Measurements from ENCODE around the gene NCR3LG1. TPM values are rescaled to one million over a fixed set of nuclear protein-coding genes. Genes with fewer than 3 reads are reported as not detected.
A peak's percentile ranks its signal among the peaks of the same experiment; 100 is the strongest.

NCR3LG1 gene
- total and polyA plus RNA-seq, 4 donors, result 0.18 to 0.75 (median 0.38) TPM

DNA sequence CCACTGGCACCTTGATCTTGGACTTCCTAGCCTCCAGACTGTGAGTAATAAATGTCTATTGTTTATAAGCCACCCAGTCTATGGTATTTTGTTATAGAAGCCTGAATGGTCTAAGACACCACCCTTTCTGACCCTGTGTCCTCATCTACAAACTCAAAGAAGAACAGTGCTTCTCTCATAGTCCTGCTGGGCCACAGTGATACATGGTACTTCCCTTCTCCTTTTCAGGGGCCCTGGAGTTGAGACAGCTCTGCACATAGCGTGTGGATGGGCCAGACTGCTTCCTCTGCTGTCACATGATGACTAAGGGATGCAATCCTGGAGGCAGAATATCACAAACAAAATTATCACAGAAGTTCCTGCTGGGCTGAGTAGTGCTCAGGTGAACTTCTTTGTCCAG lies 31.9 kb downstream of the NCR3LG1 start:
- no peak overlapping the region for H3K4me3 ChIP-seq (ENCODE audit: low read depth in 1 of 3, low read length in 3 of 3)
- H3K27ac ChIP-seq (ENCODE audit: low read depth in 1 of 2, low read length in 2 of 2), result no peak overlapping the region
- WGBS, result 87% methylated on average over 1 of the region's 1 CpG
- H3K9me3 ChIP-seq (ENCODE audit: control insufficient read depth in 4 of 4, low read length in 3 of 4), result peaks cover 0 to 8% (median 3%) of the 10 kb centered on the region in 4 donors
- no peaks in the 10 kb centered on the region for H3K27me3 ChIP-seq (ENCODE audit: control insufficient read depth in 4 of 4, insufficient read depth in 4 of 4, low read length in 3 of 4)
- H3K36me3 ChIP-seq (ENCODE audit: control insufficient read depth in 4 of 4, insufficient read depth in 3 of 4, low read depth in 1 of 4, low read length in 3 of 4), result no peaks in the 10 kb centered on the region
- no peak overlapping the region for H3K9ac ChIP-seq (ENCODE audit: low read depth in 1 of 2, low read length in 2 of 2)
- H3K4me1 ChIP-seq (ENCODE audit: control insufficient read depth in 4 of 4, insufficient read depth in 4 of 4, low read length in 3 of 4), result peaks cover 0 to under 1% (median 0%) of the 10 kb centered on the region in 4 donors
- no peak for DNase-seq (ENCODE audit: low spot score)
- no peak for TF ChIP-seq FOXA1 (IDR thresholded peaks at IDR 0.05)
- TF ChIP-seq EGR1 (IDR thresholded peaks at IDR 0.05; ENCODE audit: low read depth in 2 of 2), result no peak
- TF ChIP-seq, protein P1, sequence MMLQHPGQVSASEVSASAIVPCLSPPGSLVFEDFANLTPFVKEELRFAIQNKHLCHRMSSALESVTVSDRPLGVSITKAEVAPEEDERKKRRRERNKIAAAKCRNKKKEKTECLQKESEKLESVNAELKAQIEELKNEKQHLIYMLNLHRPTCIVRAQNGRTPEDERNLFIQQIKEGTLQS (IDR thresholded peaks at IDR 0.05), result no peak
- TF ChIP-seq YY1 (IDR thresholded peaks at IDR 0.05), result no peak
- TF ChIP-seq, protein P2, sequence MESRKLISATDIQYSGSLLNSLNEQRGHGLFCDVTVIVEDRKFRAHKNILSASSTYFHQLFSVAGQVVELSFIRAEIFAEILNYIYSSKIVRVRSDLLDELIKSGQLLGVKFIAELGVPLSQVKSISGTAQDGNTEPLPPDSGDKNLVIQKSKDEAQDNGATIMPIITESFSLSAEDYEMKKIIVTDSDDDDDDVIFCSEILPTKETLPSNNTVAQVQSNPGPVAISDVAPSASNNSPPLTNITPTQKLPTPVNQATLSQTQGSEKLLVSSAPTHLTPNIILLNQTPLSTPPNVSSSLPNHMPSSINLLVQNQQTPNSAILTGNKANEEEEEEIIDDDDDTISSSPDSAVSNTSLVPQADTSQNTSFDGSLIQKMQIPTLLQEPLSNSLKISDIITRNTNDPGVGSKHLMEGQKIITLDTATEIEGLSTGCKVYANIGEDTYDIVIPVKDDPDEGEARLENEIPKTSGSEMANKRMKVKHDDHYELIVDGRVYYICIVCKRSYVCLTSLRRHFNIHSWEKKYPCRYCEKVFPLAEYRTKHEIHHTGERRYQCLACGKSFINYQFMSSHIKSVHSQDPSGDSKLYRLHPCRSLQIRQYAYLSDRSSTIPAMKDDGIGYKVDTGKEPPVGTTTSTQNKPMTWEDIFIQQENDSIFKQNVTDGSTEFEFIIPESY (IDR thresholded peaks at IDR 0.05), result no peak
- no peak for TF ChIP-seq FOXA2 (IDR thresholded peaks at IDR 0.05)
- TF ChIP-seq, protein P3, sequence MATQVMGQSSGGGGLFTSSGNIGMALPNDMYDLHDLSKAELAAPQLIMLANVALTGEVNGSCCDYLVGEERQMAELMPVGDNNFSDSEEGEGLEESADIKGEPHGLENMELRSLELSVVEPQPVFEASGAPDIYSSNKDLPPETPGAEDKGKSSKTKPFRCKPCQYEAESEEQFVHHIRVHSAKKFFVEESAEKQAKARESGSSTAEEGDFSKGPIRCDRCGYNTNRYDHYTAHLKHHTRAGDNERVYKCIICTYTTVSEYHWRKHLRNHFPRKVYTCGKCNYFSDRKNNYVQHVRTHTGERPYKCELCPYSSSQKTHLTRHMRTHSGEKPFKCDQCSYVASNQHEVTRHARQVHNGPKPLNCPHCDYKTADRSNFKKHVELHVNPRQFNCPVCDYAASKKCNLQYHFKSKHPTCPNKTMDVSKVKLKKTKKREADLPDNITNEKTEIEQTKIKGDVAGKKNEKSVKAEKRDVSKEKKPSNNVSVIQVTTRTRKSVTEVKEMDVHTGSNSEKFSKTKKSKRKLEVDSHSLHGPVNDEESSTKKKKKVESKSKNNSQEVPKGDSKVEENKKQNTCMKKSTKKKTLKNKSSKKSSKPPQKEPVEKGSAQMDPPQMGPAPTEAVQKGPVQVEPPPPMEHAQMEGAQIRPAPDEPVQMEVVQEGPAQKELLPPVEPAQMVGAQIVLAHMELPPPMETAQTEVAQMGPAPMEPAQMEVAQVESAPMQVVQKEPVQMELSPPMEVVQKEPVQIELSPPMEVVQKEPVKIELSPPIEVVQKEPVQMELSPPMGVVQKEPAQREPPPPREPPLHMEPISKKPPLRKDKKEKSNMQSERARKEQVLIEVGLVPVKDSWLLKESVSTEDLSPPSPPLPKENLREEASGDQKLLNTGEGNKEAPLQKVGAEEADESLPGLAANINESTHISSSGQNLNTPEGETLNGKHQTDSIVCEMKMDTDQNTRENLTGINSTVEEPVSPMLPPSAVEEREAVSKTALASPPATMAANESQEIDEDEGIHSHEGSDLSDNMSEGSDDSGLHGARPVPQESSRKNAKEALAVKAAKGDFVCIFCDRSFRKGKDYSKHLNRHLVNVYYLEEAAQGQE (IDR thresholded peaks at IDR 0.05), result no peak
- TF ChIP-seq NR2F2 (IDR thresholded peaks at IDR 0.05), result no peak
- no peak for TF ChIP-seq TAF1 (conservative IDR thresholded peaks at IDR 0.05)
- no peak for TF ChIP-seq HNF4A (conservative IDR thresholded peaks at IDR 0.05)
- TF ChIP-seq, protein P4, sequence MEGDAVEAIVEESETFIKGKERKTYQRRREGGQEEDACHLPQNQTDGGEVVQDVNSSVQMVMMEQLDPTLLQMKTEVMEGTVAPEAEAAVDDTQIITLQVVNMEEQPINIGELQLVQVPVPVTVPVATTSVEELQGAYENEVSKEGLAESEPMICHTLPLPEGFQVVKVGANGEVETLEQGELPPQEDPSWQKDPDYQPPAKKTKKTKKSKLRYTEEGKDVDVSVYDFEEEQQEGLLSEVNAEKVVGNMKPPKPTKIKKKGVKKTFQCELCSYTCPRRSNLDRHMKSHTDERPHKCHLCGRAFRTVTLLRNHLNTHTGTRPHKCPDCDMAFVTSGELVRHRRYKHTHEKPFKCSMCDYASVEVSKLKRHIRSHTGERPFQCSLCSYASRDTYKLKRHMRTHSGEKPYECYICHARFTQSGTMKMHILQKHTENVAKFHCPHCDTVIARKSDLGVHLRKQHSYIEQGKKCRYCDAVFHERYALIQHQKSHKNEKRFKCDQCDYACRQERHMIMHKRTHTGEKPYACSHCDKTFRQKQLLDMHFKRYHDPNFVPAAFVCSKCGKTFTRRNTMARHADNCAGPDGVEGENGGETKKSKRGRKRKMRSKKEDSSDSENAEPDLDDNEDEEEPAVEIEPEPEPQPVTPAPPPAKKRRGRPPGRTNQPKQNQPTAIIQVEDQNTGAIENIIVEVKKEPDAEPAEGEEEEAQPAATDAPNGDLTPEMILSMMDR (IDR thresholded peaks at IDR 0.05; ENCODE audit: low read depth, low read length, missing input control), result no peak

DNA sequence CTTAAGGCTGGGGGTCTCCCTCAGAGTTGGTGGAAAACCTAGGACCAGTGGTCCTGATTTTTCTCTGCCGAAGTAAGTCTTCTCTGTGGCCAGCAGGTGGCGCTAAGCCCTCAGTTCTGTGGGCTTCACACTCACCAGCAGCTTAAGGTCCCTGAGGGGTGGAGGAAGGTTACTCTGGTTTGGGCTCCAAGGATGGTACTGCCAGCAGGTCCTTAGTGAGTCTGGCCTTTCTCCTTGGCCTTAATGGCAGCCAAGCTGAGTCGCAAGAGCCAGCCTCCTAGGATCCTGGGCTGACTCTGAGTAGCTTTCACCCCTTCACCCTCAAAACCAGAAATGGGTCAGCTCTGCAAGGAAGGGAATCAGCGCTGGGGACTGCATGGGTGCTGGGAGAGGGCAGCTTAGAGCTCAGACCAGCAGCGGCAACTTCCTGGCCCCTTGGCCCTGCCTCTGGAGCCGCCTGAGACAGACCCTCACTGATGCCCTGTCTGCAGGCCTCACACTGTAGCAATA lies 32.5 kb downstream of the NCR3LG1 start:
- Histone ChIP-seq H3K9ac (ENCODE audit: low read depth in 1 of 2, low read length in 2 of 2) (no peak overlapping the region), H3K27ac (ENCODE audit: low read depth in 1 of 2, low read length in 2 of 2) (no peak overlapping the region), H3K4me3 (ENCODE audit: low read depth in 1 of 3, low read length in 3 of 3) (no peak overlapping the region), H3K36me3 (ENCODE audit: control insufficient read depth in 4 of 4, insufficient read depth in 3 of 4, low read depth in 1 of 4, low read length in 3 of 4) (no peaks in the 10 kb centered on the region), H3K4me1 (ENCODE audit: control insufficient read depth in 4 of 4, insufficient read depth in 4 of 4, low read length in 3 of 4) (peaks cover 0 to 3% (median 1%) of the 10 kb centered on the region in 4 donors), H3K27me3 (ENCODE audit: control insufficient read depth in 4 of 4, insufficient read depth in 4 of 4, low read length in 3 of 4) (no peaks in the 10 kb centered on the region), H3K9me3 (ENCODE audit: control insufficient read depth in 4 of 4, low read length in 3 of 4) (peaks cover 0 to 4% (median 2%) of the 10 kb centered on the region in 4 donors)
- peak; percentile 96 to 99 for TF ChIP-seq RAD21 (IDR thresholded peaks at IDR 0.05)
- TF ChIP-seq, protein P4 (IDR thresholded peaks at IDR 0.05; ENCODE audit: low read depth, low read length, missing input control), result peak; percentile 90
- no peak for TF ChIP-seq HNF4G (IDR thresholded peaks at IDR 0.05)
- WGBS, result 45% methylated on average over 6 of the region's 6 CpGs
- peak; percentile 75 for DNase-seq (ENCODE audit: low spot score)
